ENCODE measurements around the gene ZNF784.

Gene ZNF784

DNA sequence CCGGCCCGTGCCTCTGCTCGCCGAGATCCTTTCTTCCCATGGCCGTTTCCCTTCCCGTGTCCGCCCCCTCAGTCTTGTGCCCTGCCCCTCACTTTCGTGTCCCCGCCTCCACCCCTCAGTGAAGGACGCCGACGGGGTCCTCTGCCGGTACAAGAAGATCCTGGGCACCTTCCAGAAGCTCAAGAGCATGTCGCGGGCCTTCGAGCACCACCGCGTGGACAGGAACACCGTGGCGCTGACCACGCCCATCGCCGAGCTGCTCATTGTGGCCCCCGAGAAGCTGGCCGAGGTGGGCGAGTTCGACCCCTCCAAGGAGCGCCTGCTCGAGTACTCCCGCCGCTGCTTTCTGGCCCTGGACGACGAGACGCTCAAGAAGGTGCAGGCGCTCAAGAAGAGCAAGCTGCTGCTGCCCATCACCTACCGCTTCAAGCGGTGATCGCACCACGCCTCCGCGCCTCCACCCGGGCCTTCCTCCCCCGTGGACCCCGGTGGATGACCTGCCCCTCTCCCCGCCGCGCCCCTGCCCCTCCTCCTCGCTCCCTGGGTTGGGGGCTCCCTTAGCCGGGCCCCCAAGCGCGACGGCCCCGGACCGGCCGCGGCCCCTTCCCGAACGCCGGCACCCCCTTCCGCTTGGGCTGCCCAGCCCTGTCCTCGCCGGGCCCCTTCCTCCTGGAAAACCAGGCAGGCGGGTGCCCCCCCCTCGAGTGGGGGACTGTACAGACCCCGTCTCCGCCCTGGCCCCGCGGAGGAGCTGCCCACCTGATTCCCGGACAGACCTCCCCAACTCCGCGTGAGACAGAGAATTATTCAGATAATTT lies 28.2 kb upstream of the ZNF784 start:
- TF ChIP-seq GATA2 (IDR thresholded peaks at IDR 0.05; ENCODE audit: low read depth, low read length) (no peak), GATA3 (IDR thresholded peaks at IDR 0.05; ENCODE audit: low read depth, low read length) (no peak)

GRCh38 chr19:55651236-55651635 lies 26.9 kb upstream of the ZNF784 start:
- TF ChIP-seq GATA2 (IDR thresholded peaks at IDR 0.05; ENCODE audit: low read depth, low read length) (no peak), GATA3 (IDR thresholded peaks at IDR 0.05; ENCODE audit: low read depth, low read length) (no peak)

GRCh38 chr19:55650602-55651230 lies 26.4 kb upstream of the ZNF784 start:
- TF ChIP-seq GATA2 (IDR thresholded peaks at IDR 0.05; ENCODE audit: low read depth, low read length), result no peak
- TF ChIP-seq GATA3 (IDR thresholded peaks at IDR 0.05; ENCODE audit: low read depth, low read length), result no peak

GRCh38 chr19:55650126-55650557 lies 25.8 kb upstream of the ZNF784 start:
- TF ChIP-seq GATA2 (IDR thresholded peaks at IDR 0.05; ENCODE audit: low read depth, low read length) (no peak), GATA3 (IDR thresholded peaks at IDR 0.05; ENCODE audit: low read depth, low read length) (no peak)

GRCh38 chr19:55649268-55650125 lies 25.1 kb upstream of the ZNF784 start:
- TF ChIP-seq GATA2 (IDR thresholded peaks at IDR 0.05; ENCODE audit: low read depth, low read length) (no peak), GATA3 (IDR thresholded peaks at IDR 0.05; ENCODE audit: low read depth, low read length) (no peak)

DNA sequence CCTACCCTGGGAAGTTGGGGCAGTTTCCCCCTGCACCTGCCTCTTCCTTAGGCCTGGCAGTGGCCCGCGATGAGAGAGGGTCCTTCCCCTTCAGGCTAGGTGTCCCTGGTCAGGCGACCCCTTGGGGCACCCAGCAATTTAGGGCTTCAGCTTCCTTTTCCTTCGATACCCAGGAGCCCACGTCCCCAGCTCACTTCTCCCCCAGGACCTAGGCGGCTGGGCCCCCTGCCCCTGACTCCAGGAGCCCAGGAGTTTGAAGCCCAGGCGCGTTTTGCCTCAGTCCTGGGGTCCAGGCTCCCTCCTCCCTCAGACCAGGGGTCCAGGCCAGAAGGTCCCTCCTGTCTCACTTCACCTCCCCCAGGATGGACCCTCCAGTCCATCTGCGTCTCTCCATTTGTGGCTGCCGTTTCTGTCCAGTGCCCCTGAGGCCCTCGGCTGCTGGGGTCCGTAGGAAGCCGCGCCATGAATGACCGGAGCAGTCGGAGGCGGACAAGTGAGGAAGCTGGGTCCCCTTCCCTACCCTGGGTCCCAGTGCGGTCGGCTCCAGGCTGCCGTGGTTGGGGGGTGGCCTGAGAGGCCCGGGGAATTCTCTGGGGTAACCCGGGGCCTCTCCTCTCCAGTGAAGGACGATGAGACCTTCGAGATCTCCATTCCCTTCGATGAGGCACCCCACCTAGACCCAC lies 24.4 kb upstream of the ZNF784 start:
- no peak for TF ChIP-seq GATA2 (IDR thresholded peaks at IDR 0.05; ENCODE audit: low read depth, low read length)
- TF ChIP-seq GATA3 (IDR thresholded peaks at IDR 0.05; ENCODE audit: low read depth, low read length), result no peak

GRCh38 chr19:55647732-55648584 lies 23.6 kb upstream of the ZNF784 start, which contains the start of gene CCDC106:
CCDC106 (plus strand) TSS chr19:55648212; CDS start chr19:55649047, 835 bp downstream.
- TF ChIP-seq GATA2 (IDR thresholded peaks at IDR 0.05; ENCODE audit: low read depth, low read length), result no peak
- TF ChIP-seq GATA3 (IDR thresholded peaks at IDR 0.05; ENCODE audit: low read depth, low read length), result no peak

DNA sequence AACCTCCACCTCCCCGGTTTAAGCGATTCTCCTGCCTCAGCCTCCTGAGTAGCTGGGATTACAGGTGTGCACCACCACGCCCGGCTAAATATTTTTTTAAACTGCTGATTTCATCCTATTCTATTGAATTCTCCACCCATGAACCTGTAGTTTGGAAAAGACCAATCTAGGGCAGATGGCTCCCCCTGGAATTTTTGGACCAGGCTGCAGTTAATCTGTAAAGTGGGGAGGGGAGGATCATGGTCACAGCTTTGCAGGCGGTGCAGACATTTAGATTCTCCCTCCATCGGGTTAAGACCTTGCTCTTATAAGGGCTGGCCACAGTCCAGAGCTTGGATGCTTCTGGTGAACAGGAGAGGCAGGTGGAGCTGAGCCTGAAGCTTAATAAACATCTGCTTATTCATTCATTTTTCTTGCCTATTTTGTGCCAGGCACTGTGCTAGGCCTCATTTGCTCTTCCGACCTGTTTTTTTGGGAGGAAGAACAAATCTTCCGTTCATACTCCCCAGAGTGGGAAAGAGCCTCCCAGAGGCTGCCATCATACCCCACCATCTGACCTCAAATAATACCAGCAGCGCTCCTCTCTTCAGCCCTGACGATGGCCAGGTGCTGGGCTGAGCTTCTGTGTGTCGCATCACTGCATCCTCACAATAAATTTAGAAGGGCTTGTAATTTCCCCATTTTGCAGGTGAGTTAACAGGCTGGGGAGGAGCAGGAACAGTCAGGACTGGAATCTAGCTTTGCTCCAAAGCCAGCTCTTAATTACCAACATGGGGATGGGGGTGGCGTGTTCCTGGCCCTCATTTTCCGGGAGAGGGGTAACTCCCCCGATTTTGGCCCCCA lies 22.7 kb upstream of the ZNF784 start:
- TF ChIP-seq GATA3 (IDR thresholded peaks at IDR 0.05; ENCODE audit: low read depth, low read length) (no peak), GATA2 (IDR thresholded peaks at IDR 0.05; ENCODE audit: low read depth, low read length) (no peak)

GRCh38 chr19:55645512-55645881 lies 21.1 kb upstream of the ZNF784 start:
- TF ChIP-seq GATA2 (IDR thresholded peaks at IDR 0.05; ENCODE audit: low read depth, low read length) (no peak), GATA3 (IDR thresholded peaks at IDR 0.05; ENCODE audit: low read depth, low read length) (no peak)

DNA sequence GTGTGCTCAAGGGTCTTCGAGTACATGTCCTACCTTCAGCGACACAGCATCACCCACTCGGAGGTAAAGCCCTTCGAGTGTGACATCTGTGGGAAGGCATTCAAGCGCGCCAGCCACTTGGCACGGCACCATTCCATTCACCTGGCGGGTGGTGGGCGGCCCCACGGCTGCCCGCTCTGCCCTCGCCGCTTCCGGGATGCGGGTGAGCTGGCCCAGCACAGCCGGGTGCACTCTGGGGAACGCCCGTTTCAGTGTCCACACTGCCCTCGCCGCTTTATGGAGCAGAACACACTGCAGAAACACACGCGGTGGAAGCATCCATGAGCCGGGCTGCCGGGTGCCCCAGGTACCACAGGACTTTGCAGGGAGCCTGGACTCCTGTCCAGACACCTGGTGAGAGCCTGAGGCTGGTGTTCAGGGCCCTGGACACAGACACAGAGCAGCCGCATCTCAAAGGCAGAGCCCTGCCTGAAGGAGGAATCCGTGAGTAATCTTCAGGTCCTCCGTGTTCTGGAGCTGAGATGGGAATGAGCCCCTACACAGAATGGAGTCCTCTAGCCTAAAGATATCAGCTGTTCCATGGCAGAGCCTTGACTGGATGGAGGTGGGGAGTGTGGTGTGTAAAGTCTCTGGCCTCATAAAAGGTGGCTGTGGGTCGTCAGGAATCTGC lies 20.6 kb upstream of the ZNF784 start:
- TF ChIP-seq GATA3 (IDR thresholded peaks at IDR 0.05; ENCODE audit: low read depth, low read length) (no peak), GATA2 (IDR thresholded peaks at IDR 0.05; ENCODE audit: low read depth, low read length) (no peak)

DNA sequence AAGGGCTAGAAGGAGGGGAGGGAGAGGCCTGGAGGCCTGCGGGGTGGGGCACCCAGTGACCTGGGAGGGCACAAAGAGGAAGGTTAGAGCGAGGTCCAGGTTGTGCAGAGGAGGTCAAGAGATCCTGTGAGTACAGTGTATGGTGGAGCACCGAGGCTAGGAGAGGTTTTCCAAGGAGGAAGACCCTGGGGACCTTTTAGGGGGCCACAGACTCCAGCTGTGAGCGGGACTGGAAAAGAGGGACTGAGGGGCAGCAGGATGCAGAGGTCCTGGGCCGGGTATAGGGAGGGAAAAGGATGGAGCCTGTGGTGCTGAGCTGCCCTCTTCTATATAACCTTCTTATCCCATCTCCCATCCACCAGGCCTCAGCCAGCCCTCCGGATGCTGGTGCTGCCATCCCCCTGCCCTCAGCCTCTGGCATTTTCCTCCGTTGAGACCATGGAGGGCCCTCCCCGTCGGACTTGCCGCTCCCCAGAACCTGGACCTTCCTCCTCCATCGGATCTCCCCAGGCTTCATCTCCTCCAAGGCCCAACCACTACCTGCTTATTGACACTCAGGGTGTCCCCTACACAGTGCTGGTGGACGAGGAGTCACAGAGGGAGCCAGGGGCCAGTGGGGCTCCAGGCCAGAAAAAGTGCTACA lies 19.9 kb upstream of the ZNF784 start:
- TF ChIP-seq GATA3 (IDR thresholded peaks at IDR 0.05; ENCODE audit: low read depth, low read length) (no peak), GATA2 (IDR thresholded peaks at IDR 0.05; ENCODE audit: low read depth, low read length) (no peak)

All from SH-SY5Y (cell line).